Measurements from ENCODE around the gene TAPBP. TPM values are rescaled to one million over a fixed set of nuclear protein-coding genes. Genes with fewer than 3 reads are reported as not detected.

Gene TAPBP
- total and polyA plus RNA-seq, 9 of the 15 experiments (the other 6 are each of a cell fraction or from before 2014, with no cell fraction given), result 5.6 to 74.0 (median 22.3) TPM

- TF ChIP-seq HDAC6 (IDR thresholded peaks at IDR 0.05; ENCODE audit: low read depth, low read length) (no peak), UBTF (IDR thresholded peaks at IDR 0.05; ENCODE audit: borderline replicate concordance in 1 of 2, low read depth in 2 of 2, low read length in 2 of 2) (peak; percentile 8 to 56; a peak in 1 of 4 replicates), TCF7L2 (IDR thresholded peaks at IDR 0.05; ENCODE audit: low read depth, low read length) (no peak), EGR1 (conservative IDR thresholded peaks at IDR 0.05) (peak; percentile 89), DNMT1 (IDR thresholded peaks at IDR 0.05) (no peak), NCOA1 (IDR thresholded peaks at IDR 0.05; ENCODE audit: low read depth) (0 out of 2 replicates have a peak, but pooled peaks have one; percentile 11), SOX6 (IDR thresholded peaks at IDR 0.05) (no peak), BRD9 (IDR thresholded peaks at IDR 0.05; ENCODE audit: low read depth, partially characterized antibody) (peak; percentile 19), GATAD2A (IDR thresholded peaks at IDR 0.05) (0 out of 2 replicates have a peak, but pooled peaks have one; percentile 21), TOE1 (IDR thresholded peaks at IDR 0.05; ENCODE audit: borderline replicate concordance) (peak; percentile 67; the same call in 1 of the 2 replicates), TOE1 (CRISPR knock-in tag; IDR thresholded peaks at IDR 0.05; ENCODE audit: borderline replicate concordance, low read depth) (no peak), NRF1 (conservative IDR thresholded peaks at IDR 0.05 in 1 of 2, IDR thresholded peaks at IDR 0.05 in 1 of 2) (peak in 1 of 2 experiments; percentile 33; a peak in 2 of 4 replicates), AFF4 (CRISPR knock-in tag; IDR thresholded peaks at IDR 0.05) (peak; percentile 95)
- TF ChIP-seq, protein P1, sequence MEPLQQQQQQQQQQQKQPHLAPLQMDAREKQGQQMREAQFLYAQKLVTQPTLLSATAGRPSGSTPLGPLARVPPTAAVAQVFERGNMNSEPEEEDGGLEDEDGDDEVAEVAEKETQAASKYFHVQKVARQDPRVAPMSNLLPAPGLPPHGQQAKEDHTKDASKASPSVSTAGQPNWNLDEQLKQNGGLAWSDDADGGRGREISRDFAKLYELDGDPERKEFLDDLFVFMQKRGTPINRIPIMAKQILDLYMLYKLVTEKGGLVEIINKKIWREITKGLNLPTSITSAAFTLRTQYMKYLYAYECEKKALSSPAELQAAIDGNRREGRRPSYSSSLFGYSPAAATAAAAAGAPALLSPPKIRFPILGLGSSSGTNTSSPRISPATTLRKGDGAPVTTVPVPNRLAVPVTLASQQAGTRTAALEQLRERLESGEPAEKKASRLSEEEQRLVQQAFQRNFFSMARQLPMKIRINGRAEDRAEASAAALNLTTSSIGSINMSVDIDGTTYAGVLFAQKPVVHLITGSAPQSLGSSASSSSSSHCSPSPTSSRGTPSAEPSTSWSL (CRISPR knock-in tag; IDR thresholded peaks at IDR 0.05; ENCODE audit: borderline replicate concordance), result no peak
- TF ChIP-seq, protein P2, sequence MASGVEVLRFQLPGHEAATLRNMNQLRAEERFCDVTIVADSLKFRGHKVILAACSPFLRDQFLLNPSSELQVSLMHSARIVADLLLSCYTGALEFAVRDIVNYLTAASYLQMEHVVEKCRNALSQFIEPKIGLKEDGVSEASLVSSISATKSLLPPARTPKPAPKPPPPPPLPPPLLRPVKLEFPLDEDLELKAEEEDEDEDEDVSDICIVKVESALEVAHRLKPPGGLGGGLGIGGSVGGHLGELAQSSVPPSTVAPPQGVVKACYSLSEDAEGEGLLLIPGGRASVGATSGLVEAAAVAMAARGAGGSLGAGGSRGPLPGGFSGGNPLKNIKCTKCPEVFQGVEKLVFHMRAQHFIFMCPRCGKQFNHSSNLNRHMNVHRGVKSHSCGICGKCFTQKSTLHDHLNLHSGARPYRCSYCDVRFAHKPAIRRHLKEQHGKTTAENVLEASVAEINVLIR (CRISPR knock-in tag; IDR thresholded peaks at IDR 0.05), result no peak
Observed at GRCh38 chr6:33313105-33313708, 671 bp downstream of the TAPBP start (continued).

All from K562 (cell line).